ENCODE results near the gene TMEM132C. TPM values are rescaled to one million over a fixed set of nuclear protein-coding genes. Genes with fewer than 3 reads are reported as not detected.

Gene TMEM132C
- total RNA-seq, 1 donor from 2014 or later = 61.8 TPM

- H3K27ac Mint-ChIP-seq = no peak overlapping the region
Measured at GRCh38 chr12:128753438-128753837, 486.5 kb downstream of the TMEM132C start.

DNA sequence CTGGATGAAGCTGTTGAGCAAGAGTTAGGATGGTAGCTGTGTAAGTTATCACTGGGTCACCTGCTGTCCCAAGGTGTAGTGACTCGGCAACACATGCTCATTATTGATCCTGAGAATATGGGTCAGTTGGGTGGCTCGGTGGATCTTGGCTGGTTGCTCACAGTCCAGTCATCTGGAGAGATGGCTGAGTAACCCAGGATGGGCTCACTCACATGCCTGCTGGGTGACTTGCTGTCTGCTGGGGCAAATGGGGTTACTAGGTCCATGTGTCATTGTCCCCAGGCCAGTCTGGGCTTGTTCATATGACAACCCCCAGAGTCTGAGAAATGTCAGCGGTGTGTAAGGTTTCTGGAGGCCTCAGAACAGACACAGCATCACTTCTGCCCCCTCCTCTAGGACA, 487.3 kb downstream of the TMEM132C start:
- no peak for DNase-seq (ENCODE audit: extremely low spot score, unreplicated experiment)
- Mint-ChIP-seq H3K4me3 (no peak overlapping the region), H3K27me3 (peaks cover 9% of the 10 kb centered on the region), H3K4me1 (ENCODE audit: unreplicated experiment) (no peaks in the 10 kb centered on the region), H3K36me3 (no peaks in the 10 kb centered on the region), H3K9me3 (no peaks in the 10 kb centered on the region), H3K27ac (no peak overlapping the region)
- TF ChIP-seq CTCF (conservative IDR thresholded peaks at IDR 0.05) = no peak

More at GRCh38 chr12:128753438-128753837, 486.5 kb downstream of the TMEM132C start:
- Mint-ChIP-seq H3K27me3 (peaks cover 14% of the 10 kb centered on the region), H3K36me3 (no peaks in the 10 kb centered on the region), H3K9me3 (no peaks in the 10 kb centered on the region), H3K4me1 (ENCODE audit: unreplicated experiment) (no peaks in the 10 kb centered on the region), H3K4me3 (no peak overlapping the region)
- no peak for TF ChIP-seq CTCF (conservative IDR thresholded peaks at IDR 0.05)
- DNase-seq (ENCODE audit: extremely low spot score, unreplicated experiment) = no peak

- DNase-seq (ENCODE audit: extremely low spot score, unreplicated experiment) = no peak
- H3K36me3 Mint-ChIP-seq = no peaks in the 10 kb centered on the region
- TF ChIP-seq CTCF (conservative IDR thresholded peaks at IDR 0.05) = no peak
- H3K27me3 Mint-ChIP-seq = peaks cover 14% of the 10 kb centered on the region
- no peak overlapping the region for H3K4me3 Mint-ChIP-seq
- no peaks in the 10 kb centered on the region for H3K9me3 Mint-ChIP-seq
- no peak overlapping the region for H3K27ac Mint-ChIP-seq
- H3K4me1 Mint-ChIP-seq (ENCODE audit: unreplicated experiment) = no peaks in the 10 kb centered on the region
Measured at GRCh38 chr12:128755566-128755965, 488.6 kb downstream of the TMEM132C start.

Small RNAs within 50 kb of the gene (microRNA-seq; reads per million reads assigned to microRNA genes)
- 1.9 reads per million for gene MIR3612
- gene MIR4419B = not detected

Measured in type B pancreatic cell (in vitro differentiated cells).